ENCODE results near the gene WIPF2. TPM values are rescaled to one million over a fixed set of nuclear protein-coding genes. Genes with fewer than 3 reads are reported as not detected.

Gene WIPF2
- total RNA-seq, 1 experiment from 2014 or later: 37.2 TPM

GRCh38 chr17:40253565-40253964 is 34.5 kb downstream of the WIPF2 start:
- BruUV-seq (replicated peaks): no TSS peak
- TF ChIP-seq CTCF (conservative IDR thresholded peaks at IDR 0.05) (no peak), EZH2 (IDR thresholded peaks at IDR 0.05; ENCODE audit: low read depth) (no peak)
- no peak overlapping the region for H2AFZ ChIP-seq
- H3K4me2 ChIP-seq: no peak overlapping the region
- intact Hi-C loops (cut with micrococcal nuclease; ENCODE audit: unreplicated experiment): no loop called here
- no peak overlapping the region for H3K27ac ChIP-seq
- peaks cover 8% of the 10 kb centered on the region; the same call in 1 of the 2 replicates for H3F3A ChIP-seq (ENCODE audit: insufficient read depth, low read depth)
- CTCF ChIA-PET: no interaction called here
- no peaks in the 10 kb centered on the region for H3K9me2 ChIP-seq (ENCODE audit: insufficient read depth)
- POLR2A ChIA-PET (ENCODE audit: unreplicated experiment): no interaction called here
- H3K4me3 ChIP-seq: no peak overlapping the region
- no peaks in the 10 kb centered on the region for H3K9me3 ChIP-seq (ENCODE audit: insufficient read depth, low read depth)
- peaks cover 45% of the 10 kb centered on the region for H3K79me2 ChIP-seq (ENCODE audit: low read depth)
- no peaks in the 10 kb centered on the region for H3K27me3 ChIP-seq (ENCODE audit: insufficient read depth, low read depth)
- H4K20me1 ChIP-seq (ENCODE audit: insufficient read depth): peaks cover 10% of the 10 kb centered on the region
- peaks cover 6% of the 10 kb centered on the region; the same call in 1 of the 2 replicates for H3K4me1 ChIP-seq (replicated peaks; ENCODE audit: insufficient read depth)
- no peaks in the 10 kb centered on the region; the same call in 1 of the 2 replicates for H3K36me3 ChIP-seq (ENCODE audit: low read depth)
- DNase-seq: no peak

GRCh38 chr17:40259505-40259904 is 40.4 kb downstream of the WIPF2 start:
- CTCF ChIA-PET: no interaction called here
- TF ChIP-seq EZH2 (IDR thresholded peaks at IDR 0.05; ENCODE audit: low read depth) (no peak), CTCF (conservative IDR thresholded peaks at IDR 0.05) (no peak)
- no peaks in the 10 kb centered on the region; the same call in 1 of the 2 replicates for H3K36me3 ChIP-seq (ENCODE audit: low read depth)

GRCh38 chr17:40260528-40260927 is 41.4 kb downstream of the WIPF2 start:
- no peak overlapping the region for H3K27ac ChIP-seq
- H3K9me3 ChIP-seq (ENCODE audit: insufficient read depth, low read depth): no peaks in the 10 kb centered on the region
- H3K79me2 ChIP-seq (ENCODE audit: low read depth): no peaks in the 10 kb centered on the region
- H3K4me2 ChIP-seq: no peak overlapping the region
- no peaks in the 10 kb centered on the region for H3F3A ChIP-seq (ENCODE audit: insufficient read depth, low read depth)
- H2AFZ ChIP-seq: no peak overlapping the region
- ChIA-PET POLR2A (ENCODE audit: unreplicated experiment) (no interaction called here), CTCF (no interaction called here)
- no peak overlapping the region for H3K4me3 ChIP-seq
- H3K9me2 ChIP-seq (ENCODE audit: insufficient read depth): no peaks in the 10 kb centered on the region
- H4K20me1 ChIP-seq (ENCODE audit: insufficient read depth): peaks cover 14% of the 10 kb centered on the region
- no peaks in the 10 kb centered on the region for H3K4me1 ChIP-seq (replicated peaks; ENCODE audit: insufficient read depth)
- H3K36me3 ChIP-seq (ENCODE audit: low read depth): peaks cover 9% of the 10 kb centered on the region; the same call in 1 of the 2 replicates
- BruUV-seq (replicated peaks): no TSS peak
- TF ChIP-seq CTCF (conservative IDR thresholded peaks at IDR 0.05): no peak
- TF ChIP-seq EZH2 (IDR thresholded peaks at IDR 0.05; ENCODE audit: low read depth): no peak
- intact Hi-C loops (cut with micrococcal nuclease; ENCODE audit: unreplicated experiment): no loop called here
- DNase-seq: no peak
- H3K27me3 ChIP-seq (ENCODE audit: insufficient read depth, low read depth): no peaks in the 10 kb centered on the region

More at GRCh38 chr17:40259505-40259904, 40.4 kb downstream of the WIPF2 start:
- H3K9me3 ChIP-seq (ENCODE audit: insufficient read depth, low read depth): no peaks in the 10 kb centered on the region
- H3K27me3 ChIP-seq (ENCODE audit: insufficient read depth, low read depth): no peaks in the 10 kb centered on the region
- H3F3A ChIP-seq (ENCODE audit: insufficient read depth, low read depth): no peaks in the 10 kb centered on the region
- POLR2A ChIA-PET (ENCODE audit: unreplicated experiment): interaction anchor here (0.5 kb wide), 1 partner anchor 49 kb away, joined by 3 read pairs; no protein-coding TSS in a partner anchor
- peaks cover 14% of the 10 kb centered on the region for H4K20me1 ChIP-seq (ENCODE audit: insufficient read depth)
- H3K4me3 ChIP-seq: no peak overlapping the region
- no peak for DNase-seq
- peaks cover 3% of the 10 kb centered on the region; the same call in 1 of the 2 replicates for H3K79me2 ChIP-seq (ENCODE audit: low read depth)
- H3K4me1 ChIP-seq (replicated peaks; ENCODE audit: insufficient read depth): no peaks in the 10 kb centered on the region
- H2AFZ ChIP-seq: no peak overlapping the region
- no TSS peak for BruUV-seq (replicated peaks)
- intact Hi-C loops (cut with micrococcal nuclease; ENCODE audit: unreplicated experiment): no loop called here
- H3K9me2 ChIP-seq (ENCODE audit: insufficient read depth): no peaks in the 10 kb centered on the region
- H3K27ac ChIP-seq: no peak overlapping the region
- H3K4me2 ChIP-seq: no peak overlapping the region

All from PC-9 (cell line).